RWPE1 (cell line): ENCODE measurements around the gene TENM4.

Source experiments
- CTCF ChIA-PET: fragments of 350-600 bp; sonication (Branson Sonifier 250); formaldehyde crosslinking; extraction: SDS; loops from one replicate; lab custom pipeline; 2021; lab: Yijun Ruan, JAX
- POLR2A ChIA-PET: fragments of 400-600 bp; formaldehyde crosslinking; extraction: SDS; loops from one replicate; lab custom pipeline; 2020; ENCODE audit warnings: antibody characterized with exemption; ENCODE audit not compliant: low non-redundant PET; lab: Yijun Ruan, JAX
- DNase-seq: peaks from one replicate; pipeline ENCODE4 v3.0.0; 2012; ENCODE audit warnings: low spot score
- H3K27ac ChIP-seq: fragments of 450-650 bp; 2 replicates; pipeline ENCODE4 v1.5.1; 2017
- TF ChIP-seq, protein P1 (sequence below): fragments of 450-650 bp; conservative IDR thresholded peaks from 2 replicates; pipeline ENCODE4 v1.5.1; 2017; ENCODE audit warnings: low read depth, mild to moderate bottlenecking

Gene TENM4

DNA sequence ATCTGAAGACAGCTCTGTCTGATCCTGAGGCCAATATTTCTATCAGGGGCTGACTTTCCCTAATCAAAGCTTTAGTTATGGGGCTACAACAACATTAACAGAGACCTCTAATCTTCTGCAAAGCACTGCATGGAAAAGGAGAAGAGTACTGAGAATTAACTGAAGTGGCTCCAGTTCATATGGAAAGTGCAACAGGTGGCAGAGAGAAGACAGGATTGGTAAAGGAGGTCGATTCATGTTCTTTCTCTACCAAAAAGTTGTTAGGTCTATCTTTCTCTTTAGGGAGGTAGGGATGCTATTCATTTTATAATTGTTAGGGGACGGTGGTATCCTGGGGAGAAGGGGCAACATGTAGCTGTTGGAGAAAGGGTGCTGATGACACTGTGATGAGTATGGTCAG is 633.5 kb downstream of the TENM4 start:
- CTCF ChIA-PET, result no interaction called here
- no peak overlapping the region for H3K27ac ChIP-seq
- DNase-seq, result no peak
- TF ChIP-seq, protein P1, sequence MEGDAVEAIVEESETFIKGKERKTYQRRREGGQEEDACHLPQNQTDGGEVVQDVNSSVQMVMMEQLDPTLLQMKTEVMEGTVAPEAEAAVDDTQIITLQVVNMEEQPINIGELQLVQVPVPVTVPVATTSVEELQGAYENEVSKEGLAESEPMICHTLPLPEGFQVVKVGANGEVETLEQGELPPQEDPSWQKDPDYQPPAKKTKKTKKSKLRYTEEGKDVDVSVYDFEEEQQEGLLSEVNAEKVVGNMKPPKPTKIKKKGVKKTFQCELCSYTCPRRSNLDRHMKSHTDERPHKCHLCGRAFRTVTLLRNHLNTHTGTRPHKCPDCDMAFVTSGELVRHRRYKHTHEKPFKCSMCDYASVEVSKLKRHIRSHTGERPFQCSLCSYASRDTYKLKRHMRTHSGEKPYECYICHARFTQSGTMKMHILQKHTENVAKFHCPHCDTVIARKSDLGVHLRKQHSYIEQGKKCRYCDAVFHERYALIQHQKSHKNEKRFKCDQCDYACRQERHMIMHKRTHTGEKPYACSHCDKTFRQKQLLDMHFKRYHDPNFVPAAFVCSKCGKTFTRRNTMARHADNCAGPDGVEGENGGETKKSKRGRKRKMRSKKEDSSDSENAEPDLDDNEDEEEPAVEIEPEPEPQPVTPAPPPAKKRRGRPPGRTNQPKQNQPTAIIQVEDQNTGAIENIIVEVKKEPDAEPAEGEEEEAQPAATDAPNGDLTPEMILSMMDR, result no peak
- POLR2A ChIA-PET, result no interaction called here

- POLR2A ChIA-PET, result no interaction called here
- H3K27ac ChIP-seq, result no peak overlapping the region
- no peak for DNase-seq
- CTCF ChIA-PET, result interaction anchor here (0.7 kb wide), 1 partner anchor 148 kb away, joined by 3 read pairs; no protein-coding TSS in a partner anchor
- TF ChIP-seq, protein P1, result no peak
Measured at GRCh38 chr11:78806214-78807004, 634.4 kb downstream of the TENM4 start.

DNA sequence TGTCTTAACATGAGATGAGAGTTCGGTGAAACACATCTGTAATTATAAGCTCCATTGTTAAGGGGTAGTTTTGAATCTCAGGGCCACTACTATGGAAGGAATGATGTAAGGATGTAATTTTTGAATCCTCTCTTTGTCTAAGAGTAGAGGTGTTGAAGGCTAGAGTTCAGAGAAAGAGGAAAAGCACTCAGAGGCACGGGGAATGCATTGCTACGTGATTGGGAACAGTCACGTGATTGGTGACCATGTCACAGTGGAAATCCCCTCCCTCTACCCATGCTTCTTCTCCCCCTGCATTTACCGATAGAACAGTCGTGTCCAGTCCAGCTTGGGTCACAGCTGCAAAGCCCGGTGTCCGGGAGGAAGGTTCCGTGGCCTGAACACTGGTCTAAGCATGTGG is 635.8 kb downstream of the TENM4 start:
- no peak overlapping the region for H3K27ac ChIP-seq
- DNase-seq, result no peak
- TF ChIP-seq, protein P1, result no peak
- ChIA-PET CTCF (no interaction called here), POLR2A (no interaction called here)

DNA sequence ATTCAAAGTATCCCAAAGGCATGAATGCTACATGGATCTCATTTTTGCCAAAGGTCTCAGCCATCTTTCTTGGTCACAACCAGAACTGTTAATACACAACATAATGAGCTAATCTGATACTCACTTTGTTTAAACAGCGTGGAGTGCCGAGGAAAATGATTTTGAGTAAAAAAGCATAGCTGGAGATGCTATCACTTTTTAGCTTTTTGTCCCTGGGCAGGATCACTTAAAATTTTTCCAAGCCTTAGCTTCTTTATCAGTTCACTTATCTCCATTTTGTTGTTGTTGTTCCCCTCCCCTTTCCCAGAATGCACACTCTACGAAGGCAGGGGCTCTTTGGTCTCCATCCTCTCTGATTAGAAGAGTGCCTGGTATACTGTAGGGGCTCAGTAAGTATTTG is 636.8 kb downstream of the TENM4 start:
- no peak overlapping the region for H3K27ac ChIP-seq
- DNase-seq, result no peak
- TF ChIP-seq, protein P1, result no peak
- ChIA-PET CTCF (interaction anchor here (0.9 kb wide), 1 partner anchor 159 kb away, joined by 3 read pairs; no protein-coding TSS in a partner anchor), POLR2A (no interaction called here)

DNA sequence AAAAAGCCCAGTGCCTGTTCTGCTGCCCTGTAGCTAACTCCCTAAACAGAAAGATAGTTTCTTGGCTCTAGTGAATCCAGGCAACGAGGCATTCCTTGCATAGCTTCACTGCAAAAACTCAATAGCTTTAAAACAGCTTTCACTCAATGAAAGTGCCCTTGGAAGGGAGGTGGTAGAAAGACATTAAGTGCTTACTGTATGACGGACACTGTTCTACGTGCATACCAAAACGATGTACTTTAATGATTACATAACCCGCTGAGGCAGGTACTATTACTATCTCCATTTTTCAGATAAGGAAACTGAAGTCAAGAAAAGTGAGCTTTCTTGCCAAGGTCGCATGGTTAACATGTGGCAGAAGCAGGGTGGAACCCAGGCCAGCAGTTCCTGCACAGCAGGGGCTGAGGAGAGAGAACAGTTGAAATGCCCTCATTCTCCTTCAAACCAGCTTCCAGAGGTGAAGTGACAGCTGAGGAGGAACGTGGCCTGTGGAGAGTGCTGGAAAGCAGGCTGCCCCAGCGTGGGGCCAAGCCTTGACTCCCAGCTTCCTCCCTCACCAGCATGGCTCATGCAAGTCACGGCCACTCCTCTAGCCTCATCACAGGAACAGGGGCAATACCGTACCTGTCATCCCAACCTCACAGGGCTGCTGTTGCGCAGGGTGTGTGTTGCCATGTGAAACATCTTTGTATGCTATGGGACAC is 638.6 kb downstream of the TENM4 start:
- TF ChIP-seq, protein P1, result no peak
- no peak overlapping the region for H3K27ac ChIP-seq
- ChIA-PET CTCF (no interaction called here), POLR2A (interaction anchor here (0.6 kb wide), 1 partner anchor 295 kb away, joined by 3 read pairs; no protein-coding TSS in a partner anchor)
- no peak for DNase-seq

GRCh38 chr11:78801161-78801884 is 639.5 kb downstream of the TENM4 start:
- CTCF ChIA-PET, result no interaction called here
- POLR2A ChIA-PET, result no interaction called here
- no peak for DNase-seq
- TF ChIP-seq, protein P1, result no peak
- peak overlapping the region; percentile 57 for H3K27ac ChIP-seq
